Measurements from ENCODE around the gene DLG2. TPM values are rescaled to one million over a fixed set of nuclear protein-coding genes. Genes with fewer than 3 reads are reported as not detected.

Gene DLG2
- total and polyA plus RNA-seq, 2 donors (not counting 3 experiments of a cell fraction or from before 2014, with no cell fraction given) = 0.15 to 1.1 TPM

- H3K27ac ChIP-seq (ENCODE audit: insufficient read depth, low read depth, low read length) = no peak overlapping the region
- no peaks in the 10 kb centered on the region for H3K27me3 ChIP-seq (ENCODE audit: control insufficient read depth in 2 of 2, insufficient read depth in 2 of 2, low read length in 2 of 2)
- intact Hi-C loops (cut with micrococcal nuclease) (no loop called here), dilution Hi-C loops (cut with MboI; ENCODE audit: extremely low pct_ligation_motif_present, low sequenced_read_pairs) (no loop called here)
- no peak for DNase-seq (ENCODE audit: low read depth, low spot score)
- no peak overlapping the region for H3K9ac ChIP-seq (replicated peaks; ENCODE audit: extremely low read depth, insufficient read depth, low read length)
- no peak overlapping the region for H3K4me2 ChIP-seq (ENCODE audit: insufficient read depth, low read length)
- ChIA-PET CTCF (no interaction called here), POLR2A (no interaction called here)
- no peaks in the 10 kb centered on the region for H3K9me1 ChIP-seq (replicated peaks; ENCODE audit: control insufficient read depth, extremely low read depth, insufficient read depth, low read length)
- H3K4me3 ChIP-seq (replicated peaks in 1 of 3; ENCODE audit: insufficient read depth in 1 of 3, low read depth in 1 of 3, low read length in 3 of 3) = no peak overlapping the region
- H2AFZ ChIP-seq (ENCODE audit: low read depth, low read length) = no peak overlapping the region
- no peaks in the 10 kb centered on the region for H3K9me3 ChIP-seq (replicated peaks; ENCODE audit: control insufficient read depth, insufficient read depth, low read length)
- no TSS peak for BruUV-seq (replicated peaks)
- no peaks in the 10 kb centered on the region for H3K36me3 ChIP-seq (ENCODE audit: control insufficient read depth in 2 of 2, extremely low read depth in 1 of 2, insufficient read depth in 2 of 2, low read length in 2 of 2)
- H4K20me1 ChIP-seq (replicated peaks; ENCODE audit: control insufficient read depth, extremely low read depth, insufficient read depth, low read length) = no peaks in the 10 kb centered on the region
- H3K4me1 ChIP-seq (ENCODE audit: control insufficient read depth, extremely low read depth, insufficient read depth, low read length) = no peaks in the 10 kb centered on the region
- H3K79me2 ChIP-seq (ENCODE audit: control insufficient read depth, insufficient read depth, low read length) = no peaks in the 10 kb centered on the region
- TF ChIP-seq POLR2AphosphoS5 (IDR thresholded peaks at IDR 0.05; ENCODE audit: insufficient read depth, low read depth, low read length) = no peak
- no peak for TF ChIP-seq EZH2 (IDR thresholded peaks at IDR 0.05; ENCODE audit: borderline replicate concordance, low read depth, low read length, severe bottlenecking)
- no peak for TF ChIP-seq MAX (IDR thresholded peaks at IDR 0.05; ENCODE audit: insufficient read depth, insufficient read length)
- TF ChIP-seq POLR2A (IDR thresholded peaks at IDR 0.05; ENCODE audit: low read depth, low read length) = no peak
- TF ChIP-seq CTCF (IDR thresholded peaks at IDR 0.05; ENCODE audit: extremely low read depth in 1 of 2, insufficient read depth in 1 of 2, low read depth in 1 of 2, low read length in 2 of 2) = no peak
- no peak for TF ChIP-seq MYC (IDR thresholded peaks at IDR 0.05; ENCODE audit: low read depth, low read length)
- TF ChIP-seq FOS (IDR thresholded peaks at IDR 0.05; ENCODE audit: borderline replicate concordance, insufficient read depth, low read length) = no peak
- no peak for TF ChIP-seq GATA2 (IDR thresholded peaks at IDR 0.05; ENCODE audit: insufficient read depth, insufficient read length, low read depth, low read length)
- no peak for TF ChIP-seq JUN (IDR thresholded peaks at IDR 0.05; ENCODE audit: borderline replicate concordance, insufficient read depth, insufficient read length, low read depth)
- no peak for FAIRE-seq
Measured at GRCh38 chr11:85277693-85278092, 349.5 kb downstream of the DLG2 start.
